OCI-LY7 (cell line): ENCODE results near the gene TOM1L2. TPM values are rescaled to one million over a fixed set of nuclear protein-coding genes. Genes with fewer than 3 reads are reported as not detected.

ENCODE experiments used
- BruUV-seq: library from RNA; stranded (reverse); fragments of 400-500 nt; replicated peaks from 2 replicates; lab custom pipeline; 2021; lab: Mats Ljungman, UMichigan
- CTCF ChIA-PET: fragments of 300-600 bp; sonication (Branson Sonifier 250); formaldehyde crosslinking; loops from one replicate; lab custom pipeline; 2022; ENCODE audit warnings: antibody characterized with exemption; ENCODE audit not compliant: unreplicated experiment; lab: Charles Lee
- POLR2A ChIA-PET: fragments of 300-600 bp; sonication (Branson Sonifier 250); formaldehyde crosslinking; loops from one replicate; lab custom pipeline; 2022; ENCODE audit warnings: antibody characterized with exemption; lab: Charles Lee
- DNase-seq: peaks from one replicate; pipeline ENCODE4 v3.0.0-alpha.2; 2015; ENCODE audit warnings: low spot score
- H2AFZ ChIP-seq: fragments of 200-600 bp; sonication (generic), shearing (Covaris generic); 2 replicates; pipeline ENCODE4 v1.6.1; 2014; ENCODE audit warnings: mild to moderate bottlenecking, antibody characterized with exemption, low read length, moderate library complexity
- H3K27ac ChIP-seq: fragments of 200-600 bp; sonication (generic); 2 replicates; pipeline ENCODE4 v1.5.1; 2014; ENCODE audit warnings: mixed run types, low read depth, mild to moderate bottlenecking, moderate library complexity, low read length, inconsistent platforms; ENCODE audit not compliant: poor library complexity, severe bottlenecking
- H3K36me3 ChIP-seq: fragments of 200-600 bp; sonication (generic); 2 replicates; pipeline ENCODE4 v1.6.1; 2014; ENCODE audit warnings: mild to moderate bottlenecking, antibody characterized with exemption, low read length, moderate library complexity, mixed read lengths; ENCODE audit not compliant: insufficient read depth
- H3K4me1 ChIP-seq: fragments of 200-600 bp; sonication (generic); 2 replicates; pipeline ENCODE4 v1.5.1; 2014; ENCODE audit warnings: mild to moderate bottlenecking, low read length; ENCODE audit not compliant: insufficient read depth, poor library complexity, severe bottlenecking
- H3K4me2 ChIP-seq: fragments of 200-600 bp; sonication (generic); 2 replicates; pipeline ENCODE4 v1.6.1; 2014; ENCODE audit warnings: mild to moderate bottlenecking, low read length
- H3K4me3 ChIP-seq: fragments of 200-600 bp; sonication (generic); 2 replicates; pipeline ENCODE4 v1.5.1; 2014; ENCODE audit warnings: mild to moderate bottlenecking, low read depth, low read length; ENCODE audit not compliant: poor library complexity, severe bottlenecking
- H3K79me2 ChIP-seq: fragments of 200-600 bp; sonication (generic); 2 replicates; pipeline ENCODE4 v1.6.1; 2016; ENCODE audit warnings: low read depth, mild to moderate bottlenecking, low read length, moderate library complexity, mixed read lengths; ENCODE audit not compliant: insufficient read depth
- H3K9me2 ChIP-seq: fragments of 200-600 bp; sonication (generic); 2 replicates; pipeline ENCODE4 v1.6.1; 2016; ENCODE audit warnings: mild to moderate bottlenecking, low read length, mixed read lengths; ENCODE audit not compliant: insufficient read depth
- H3K9me3 ChIP-seq: fragments of 200-600 bp; sonication (generic); 2 replicates; pipeline ENCODE4 v1.6.1; 2014; ENCODE audit warnings: mild to moderate bottlenecking, mixed run types, low read length, mixed read lengths
- H4K20me1 ChIP-seq: fragments of 200-600 bp; sonication (generic); 2 replicates; pipeline ENCODE4 v1.6.1; 2014; ENCODE audit warnings: mild to moderate bottlenecking, antibody characterized with exemption, low read length, moderate library complexity, mixed read lengths; ENCODE audit not compliant: insufficient read depth
- CTCF ChIP-seq: fragments of 200-600 bp; sonication (generic); conservative IDR thresholded peaks from 2 replicates; pipeline ENCODE4 v1.5.1; 2014; ENCODE audit warnings: mild to moderate bottlenecking, antibody characterized with exemption, low read length, moderate library complexity, mixed read lengths
- EZH2phosphoT487 ChIP-seq: fragments of 200-600 bp; sonication (generic); IDR thresholded peaks from 2 replicates; pipeline ENCODE4 v1.6.1; 2018; ENCODE audit warnings: low read depth, borderline replicate concordance, mild to moderate bottlenecking, mixed run types, antibody characterized with exemption, low read length, moderate library complexity, mixed read lengths
- intact Hi-C: fragments of 100-400 bp; cut with micrococcal nuclease; formaldehyde crosslinking; loops from one replicate; pipeline ENCODE4 v1.10.0; 2022; ENCODE audit not compliant: unreplicated experiment
- total RNA-seq, 2 experiments: library from RNA; depleted of rRNA in 1 of 2; stranded (reverse); fragments of >200 nt in 1 of 2; shearing (Covaris generic) in 1 of 2; gene quantifications; 2 replicates each; pipeline ENCODE4 v1.2.3, GENCODE V29; 2014 to 2022

TOM1L2 gene
- total RNA-seq, 2 experiments from 2014 or later: 4.9 to 14.3 TPM

GRCh38 chr17:17944242-17944641 is 28.0 kb downstream of the TOM1L2 start:
- Histone ChIP-seq H3K4me2 (no peak overlapping the region), H2AFZ (no peak overlapping the region), H3K9me3 (no peaks in the 10 kb centered on the region), H3K79me2 (no peaks in the 10 kb centered on the region), H3K4me3 (no peak overlapping the region), H3K4me1 (peaks cover 8% of the 10 kb centered on the region), H3K9me2 (no peaks in the 10 kb centered on the region), H4K20me1 (no peaks in the 10 kb centered on the region), H3K27ac (no peak overlapping the region), H3K36me3 (no peaks in the 10 kb centered on the region)
- CTCF ChIA-PET: no interaction called here
- no peak for DNase-seq
- POLR2A ChIA-PET: no interaction called here
- TF ChIP-seq CTCF: no peak
- no peak for TF ChIP-seq EZH2phosphoT487
- BruUV-seq: no TSS peak
- intact Hi-C loops: no loop called here

- Histone ChIP-seq H2AFZ (no peak overlapping the region), H3K4me3 (no peak overlapping the region), H3K79me2 (no peaks in the 10 kb centered on the region), H3K9me2 (no peaks in the 10 kb centered on the region), H4K20me1 (no peaks in the 10 kb centered on the region), H3K4me1 (peaks cover 8% of the 10 kb centered on the region), H3K36me3 (no peaks in the 10 kb centered on the region), H3K4me2 (no peak overlapping the region), H3K9me3 (no peaks in the 10 kb centered on the region), H3K27ac (no peak overlapping the region)
- no TSS peak for BruUV-seq
- ChIA-PET POLR2A (no interaction called here), CTCF (no interaction called here)
- no peak for TF ChIP-seq CTCF
- TF ChIP-seq EZH2phosphoT487: no peak
- DNase-seq: peak; percentile 17
- intact Hi-C loops: no loop called here
Measured at GRCh38 chr17:17943281-17943984, 28.8 kb downstream of the TOM1L2 start.

- Histone ChIP-seq H3K4me3 (no peak overlapping the region), H3K36me3 (no peaks in the 10 kb centered on the region), H2AFZ (no peak overlapping the region), H3K9me2 (no peaks in the 10 kb centered on the region), H3K79me2 (no peaks in the 10 kb centered on the region), H3K27ac (no peak overlapping the region), H4K20me1 (no peaks in the 10 kb centered on the region), H3K4me2 (no peak overlapping the region), H3K9me3 (no peaks in the 10 kb centered on the region), H3K4me1 (peaks cover 8% of the 10 kb centered on the region)
- no peak for TF ChIP-seq EZH2phosphoT487
- TF ChIP-seq CTCF: no peak
- intact Hi-C loops: no loop called here
- ChIA-PET POLR2A (no interaction called here), CTCF (no interaction called here)
- no peak for DNase-seq
- no TSS peak for BruUV-seq
Measured at GRCh38 chr17:17942846-17943245, 29.4 kb downstream of the TOM1L2 start.
